ENCODE measurements around the gene SCYL3.
A peak's percentile ranks its signal among the peaks of the same experiment; 100 is the strongest.
"Not testable (repeated sequence)": the region's sequence is repeated elsewhere in the genome, so short reads cannot be mapped to it uniquely, and the experiment has no call there.

The SCYL3 gene

GRCh38 chr1:169893645-169894423, at the start of gene SCYL3:
Gene SCYL3 (minus strand): TSS chr1:169893896. CDS start chr1:169888840, 5,056 bp downstream.
- DNase-seq (ENCODE audit: low read depth in 2 of 2): peak; percentile 95 to 96

GRCh38 chr1:169941982-169942830, 48.5 kb upstream of the SCYL3 start:
- no peak for DNase-seq (ENCODE audit: low read depth in 2 of 2)

GRCh38 chr1:169933984-169934725, 40.5 kb upstream of the SCYL3 start:
- DNase-seq (ENCODE audit: low read depth in 2 of 2): peak; percentile 41 to 44

GRCh38 chr1:169931795-169932231, 38.1 kb upstream of the SCYL3 start:
- no peak for DNase-seq (ENCODE audit: low read depth in 2 of 2)

GRCh38 chr1:169929210-169929526, 35.5 kb upstream of the SCYL3 start:
- DNase-seq (ENCODE audit: low read depth in 2 of 2): no peak

GRCh38 chr1:169928438-169929209, 34.9 kb upstream of the SCYL3 start:
- DNase-seq (ENCODE audit: low read depth in 2 of 2): peak in 1 of 2 experiments; percentile 43

- no peak for DNase-seq (ENCODE audit: low read depth in 2 of 2)
These were observed 32.1 kb upstream of the SCYL3 start for GRCh38 chr1:169925505-169926482.

GRCh38 chr1:169924829-169925228, 31.1 kb upstream of the SCYL3 start:
- DNase-seq (ENCODE audit: low read depth in 2 of 2): no peak

- no peak for DNase-seq (ENCODE audit: low read depth in 2 of 2)
These were observed 30.4 kb upstream of the SCYL3 start for GRCh38 chr1:169924063-169924462.

GRCh38 chr1:169921080-169921479, 27.4 kb upstream of the SCYL3 start:
- DNase-seq (ENCODE audit: low read depth in 2 of 2): no peak

- no peak for DNase-seq (ENCODE audit: low read depth in 2 of 2)
These were observed 25.2 kb upstream of the SCYL3 start for GRCh38 chr1:169918927-169919326.

GRCh38 chr1:169918220-169918619, 24.5 kb upstream of the SCYL3 start:
- DNase-seq (ENCODE audit: low read depth in 2 of 2): not testable (repeated sequence)

- DNase-seq (ENCODE audit: low read depth in 2 of 2): no peak
These were observed 21.5 kb upstream of the SCYL3 start for GRCh38 chr1:169915150-169915549.

- peak in 1 of 2 experiments; percentile 16 for DNase-seq (ENCODE audit: low read depth in 2 of 2)
These were observed 20.8 kb upstream of the SCYL3 start for GRCh38 chr1:169914531-169914930.

GRCh38 chr1:169909499-169909898, 15.8 kb upstream of the SCYL3 start:
- no peak for DNase-seq (ENCODE audit: low read depth in 2 of 2)

- DNase-seq (ENCODE audit: low read depth in 2 of 2): no peak
These were observed 13.2 kb upstream of the SCYL3 start for GRCh38 chr1:169906938-169907337.

- DNase-seq (ENCODE audit: low read depth in 2 of 2): no peak
These were observed 11.1 kb upstream of the SCYL3 start for GRCh38 chr1:169904834-169905233.

- DNase-seq (ENCODE audit: low read depth in 2 of 2): no peak
These were observed 9.1 kb upstream of the SCYL3 start for GRCh38 chr1:169902751-169903150.

- DNase-seq (ENCODE audit: low read depth in 2 of 2): no peak
These were observed 7.4 kb upstream of the SCYL3 start for GRCh38 chr1:169901115-169901514.

GRCh38 chr1:169900571-169900970, 6.9 kb upstream of the SCYL3 start:
- DNase-seq (ENCODE audit: low read depth in 2 of 2): no peak
